Brain microvascular endothelial cell (primary cell): ENCODE results near the gene ALDOC.
"Not testable (repeated sequence)": the region's sequence is repeated elsewhere in the genome, so short reads cannot be mapped to it uniquely, and the experiment has no call there.

ENCODE experiments used
- DNase-seq: peaks from one replicate; pipeline ENCODE4 v3.0.0-alpha.2; 2020
- H3K27ac ChIP-seq: fragments of 250-450 bp; sonication (Bioruptor Pico); 2 replicates; pipeline ENCODE4 v1.5.1; 2020; ENCODE audit warnings: mild to moderate bottlenecking, moderate library complexity
- H3K27me3 ChIP-seq: fragments of 250-450 bp; sonication (Bioruptor Pico); replicated peaks from 2 replicates; pipeline ENCODE4 v1.5.1; 2020; ENCODE audit warnings: mild to moderate bottlenecking
- H3K36me3 ChIP-seq: fragments of 250-450 bp; sonication (Bioruptor Pico); replicated peaks from 2 replicates; pipeline ENCODE4 v1.5.1; 2020; ENCODE audit warnings: mild to moderate bottlenecking
- H3K4me3 ChIP-seq: 2 replicates; pipeline ENCODE4 v1.5.1; 2011; ENCODE audit warnings: low read depth, mild to moderate bottlenecking, control low read depth, low read length, moderate library complexity
- CTCF ChIP-seq: IDR thresholded peaks from 2 replicates; pipeline ENCODE4 v1.5.1; 2011; ENCODE audit warnings: low read depth, mild to moderate bottlenecking, moderate library complexity, low read length, control low read depth, inconsistent platforms; ENCODE audit errors: missing control alignments
- in situ Hi-C: cut with HindIII; loops from 2 replicates; pipeline ENCODE4 v1.10.0; 2017; ENCODE audit warnings: low sequenced_read_pairs, low pct_ligation_motif_present

The ALDOC gene

DNA sequence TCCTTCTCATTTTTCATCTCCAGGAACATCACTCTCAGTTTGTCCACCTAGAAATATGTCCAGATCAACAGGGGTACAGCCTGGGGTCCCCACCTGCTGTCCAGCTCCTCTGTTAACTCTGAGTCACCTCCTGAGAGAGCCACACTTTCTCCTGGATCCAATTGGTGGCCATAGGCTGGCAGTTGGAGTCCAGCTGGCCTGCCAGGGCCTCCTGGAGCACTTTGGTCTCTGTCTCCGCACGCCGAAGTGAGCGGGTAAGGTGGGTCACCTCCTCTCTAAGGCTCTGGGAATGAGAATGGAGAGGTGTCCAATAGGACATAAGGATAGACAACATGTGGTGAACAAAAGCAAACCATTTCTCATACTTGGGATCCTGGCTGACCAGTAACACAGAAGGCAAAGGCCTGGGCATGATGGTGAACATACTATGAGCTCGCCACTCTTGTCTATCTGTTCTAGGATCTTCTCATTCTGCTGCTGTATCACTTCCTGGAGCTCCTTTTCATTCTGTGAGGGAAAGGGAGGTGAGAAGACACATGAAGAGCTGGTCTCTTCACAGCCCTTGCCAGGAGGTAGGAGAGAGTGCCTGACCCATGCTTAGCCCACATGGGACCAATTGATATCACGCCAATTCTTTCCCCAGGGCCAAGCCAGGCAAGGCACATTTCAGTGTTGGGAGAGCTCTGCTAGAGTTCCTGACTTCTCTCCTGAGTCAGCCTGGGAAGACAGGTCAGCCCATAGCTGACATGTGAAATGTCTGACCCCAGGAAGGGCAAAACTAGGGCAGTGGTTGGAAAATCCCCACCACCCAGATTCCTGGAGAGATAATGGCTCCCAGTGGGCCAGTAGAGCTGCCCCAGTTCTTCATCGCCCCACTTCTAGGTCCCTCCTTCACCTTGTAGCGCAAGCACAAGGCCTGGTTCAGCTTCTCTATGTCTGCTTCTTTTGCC lies 1.8 kb upstream of the ALDOC start:
- no peak for DNase-seq
- H3K36me3 ChIP-seq: peaks cover 16% of the 10 kb centered on the region
- no peak for TF ChIP-seq CTCF
- in situ Hi-C loops: no loop called here
- no peak overlapping the region for H3K27ac ChIP-seq
- no peaks in the 10 kb centered on the region for H3K27me3 ChIP-seq
- H3K4me3 ChIP-seq: no peak overlapping the region

GRCh38 chr17:28577466-28577824 lies 750 bp upstream of the ALDOC start:
- Histone ChIP-seq H3K36me3 (peaks cover 12% of the 10 kb centered on the region), H3K27me3 (no peaks in the 10 kb centered on the region), H3K27ac (no peak overlapping the region), H3K4me3 (no peak overlapping the region)
- in situ Hi-C loops: no loop called here
- no peak for TF ChIP-seq CTCF
- DNase-seq: no peak

DNA sequence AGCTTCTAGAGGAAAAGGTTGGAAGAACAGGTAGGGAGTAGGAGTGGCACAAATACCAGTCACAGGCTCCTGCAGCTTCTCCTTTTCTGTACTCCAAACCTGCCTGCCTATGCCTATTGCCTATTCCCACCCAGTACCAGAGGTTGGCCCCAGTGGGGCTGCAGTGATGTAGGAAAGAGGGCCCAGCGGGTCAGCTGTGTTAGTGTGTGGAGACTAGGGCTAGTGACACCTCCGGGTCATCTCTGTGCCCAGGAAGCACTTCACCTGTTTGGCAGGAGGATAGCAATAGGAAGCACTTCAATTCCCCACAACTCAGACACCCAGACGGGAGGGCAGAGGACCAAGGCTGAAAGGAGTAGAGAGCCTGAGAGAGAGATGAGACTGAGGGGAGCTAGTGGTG lies 679 bp downstream of the ALDOC start:
- H3K27ac ChIP-seq, H3K27me3 ChIP-seq, DNase-seq, H3K4me3 ChIP-seq, in situ Hi-C loops: not testable (repeated sequence)
- peaks cover 10% of the 10 kb centered on the region for H3K36me3 ChIP-seq

- peaks cover 10% of the 10 kb centered on the region for H3K36me3 ChIP-seq
- no peaks in the 10 kb centered on the region for H3K27me3 ChIP-seq
- H3K4me3 ChIP-seq: no peak overlapping the region
- TF ChIP-seq CTCF: peak; percentile 8
- DNase-seq: no peak
- no peak overlapping the region for H3K27ac ChIP-seq
- in situ Hi-C loops: no loop called here
Observed at GRCh38 chr17:28575126-28575795, 1.4 kb downstream of the ALDOC start.

DNA sequence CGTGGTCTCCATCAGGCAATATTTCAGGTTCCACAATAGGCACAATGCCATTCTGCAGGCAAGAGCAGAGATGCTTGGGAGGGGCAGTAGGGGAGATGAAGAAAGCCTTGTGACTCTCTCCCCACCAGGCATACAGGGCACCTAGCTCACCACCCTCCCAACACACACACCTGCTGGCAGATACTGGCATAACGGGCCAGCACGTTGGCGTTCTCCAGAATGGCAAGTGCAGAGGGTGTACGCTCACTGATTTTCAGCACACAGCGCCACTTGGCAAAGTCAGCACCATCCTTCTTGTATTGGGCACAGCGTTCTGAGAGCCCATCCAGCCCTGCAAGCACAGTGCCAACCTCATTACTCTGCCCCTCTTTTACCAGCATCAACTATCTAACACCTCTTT lies 2.2 kb downstream of the ALDOC start:
- Histone ChIP-seq H3K27ac (no peak overlapping the region), H3K27me3 (no peaks in the 10 kb centered on the region), H3K36me3 (peaks cover 10% of the 10 kb centered on the region), H3K4me3 (no peak overlapping the region)
- TF ChIP-seq CTCF: no peak
- in situ Hi-C loops: no loop called here
- no peak for DNase-seq

GRCh38 chr17:28573966-28574480 lies 2.7 kb downstream of the ALDOC start:
- Histone ChIP-seq H3K27me3 (no peaks in the 10 kb centered on the region), H3K27ac (no peak overlapping the region), H3K4me3 (no peak overlapping the region), H3K36me3 (peaks cover 10% of the 10 kb centered on the region)
- in situ Hi-C loops: no loop called here
- DNase-seq: no peak
- no peak for TF ChIP-seq CTCF
